Tibial artery (tissue), 4 donors: ENCODE results near the gene BEST1.

ENCODE experiments used
- DNase-seq, 2 donors: peaks; one replicate each; pipeline ENCODE4 v3.0.0-alpha.2; 2019
- H3K27ac ChIP-seq, 2 donors: fragments of 200-600 bp; sonication (generic) in 1 of 2; 1 replicate in 1 of 2; 2 replicates in 1 of 2; pipeline ENCODE4 v1.5.1; 2018 to 2019; ENCODE audit warnings: mild to moderate bottlenecking in 1 of 2
- H3K27me3 ChIP-seq, 2 donors: fragments of 200-600 bp; sonication (generic) in 1 of 2; one replicate each; pipeline versions ENCODE4 v1.5.1 to v1.6.0; 2016 to 2019
- H3K36me3 ChIP-seq, 3 donors: fragments of 200-600 bp; sonication (generic) in 2 of 3; one replicate each; pipeline ENCODE4 v1.5.1; 2016 to 2019; ENCODE audit warnings: mild to moderate bottlenecking in 2 of 3
- H3K4me1 ChIP-seq, 4 donors: fragments of 200-600 bp; sonication (generic) in 2 of 4; 1 replicate in 3 of 4; 2 replicates in 1 of 4; pipeline ENCODE4 v1.5.1; 2016 to 2019
- H3K4me3 ChIP-seq, 2 donors: fragments of 200-600 bp; sonication (generic) in 1 of 2; 1 replicate in 1 of 2; 2 replicates in 1 of 2; pipeline ENCODE4 v1.5.1; 2018 to 2019; ENCODE audit warnings: mild to moderate bottlenecking in 2 of 2
- H3K9me3 ChIP-seq, 3 donors: fragments of 200-600 bp; sonication (generic) in 1 of 3; one replicate each; pipeline ENCODE4 v1.5.1; 2016 to 2019
- CTCF ChIP-seq, 2 experiments: fragments of 200-600 bp in 1 of 2; fragments of 450-650 bp in 1 of 2; IDR thresholded peaks; one replicate each; pipeline ENCODE4 v1.5.1; 2017 to 2019; ENCODE audit warnings: antibody characterized with exemption in 2 of 2, mild to moderate bottlenecking in 1 of 2, moderate library complexity in 1 of 2
- intact Hi-C: fragments of 100-400 bp; cut with DNase I; formaldehyde crosslinking; loops from one replicate; pipeline ENCODE4 v1.15.0; 2023; ENCODE audit warnings: low total_unique reads

The BEST1 gene

DNA sequence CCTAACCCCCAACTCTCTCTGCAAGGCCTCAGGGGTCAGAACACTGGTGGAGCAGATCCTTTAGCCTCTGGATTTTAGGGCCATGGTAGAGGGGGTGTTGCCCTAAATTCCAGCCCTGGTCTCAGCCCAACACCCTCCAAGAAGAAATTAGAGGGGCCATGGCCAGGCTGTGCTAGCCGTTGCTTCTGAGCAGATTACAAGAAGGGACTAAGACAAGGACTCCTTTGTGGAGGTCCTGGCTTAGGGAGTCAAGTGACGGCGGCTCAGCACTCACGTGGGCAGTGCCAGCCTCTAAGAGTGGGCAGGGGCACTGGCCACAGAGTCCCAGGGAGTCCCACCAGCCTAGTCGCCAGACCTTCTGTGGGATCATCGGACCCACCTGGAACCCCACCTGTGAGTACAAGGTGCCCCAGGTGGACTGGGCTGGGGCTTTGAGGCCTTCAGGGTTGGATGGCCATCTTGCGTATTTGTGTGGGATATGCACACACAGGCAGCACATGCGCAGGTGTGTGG is at the start of gene BEST1:
TSS of gene BEST1 (plus strand) at position 317 of the 513 bp plus-strand sequence. CDS start 1,456 bp downstream, outside the sequence.
- no peak for TF ChIP-seq CTCF (IDR thresholded peaks at IDR 0.05)
- no peak within 1 kb of the TSS for H3K4me3 ChIP-seq
- peaks cover 0 to under 1% of the 10 kb centered on the region in 2 donors for H3K27me3 ChIP-seq
- H3K4me1 ChIP-seq, result peaks cover 0 to 38% (median 26%) of the 10 kb centered on the region in 4 donors
- intact Hi-C loops, result no loop called here
- H3K36me3 ChIP-seq, result no peaks in the 10 kb centered on the region
- peak within 1 kb of the TSS in 1 of 2 donors; percentile 20 for H3K27ac ChIP-seq
- H3K9me3 ChIP-seq, result no peaks in the 10 kb centered on the region
- no peak for DNase-seq

- peaks cover 0 to 49% (median 40%) of the 10 kb centered on the region in 3 donors for H3K36me3 ChIP-seq
- H3K27ac ChIP-seq, result no peak overlapping the region
- intact Hi-C loops, result no loop called here
These were observed 48.8 kb upstream of the BEST1 start for GRCh38 chr11:61901397-61901796.

GRCh38 chr11:61902313-61902712 is 47.8 kb upstream of the BEST1 start:
- no peak overlapping the region for H3K4me3 ChIP-seq
- H3K36me3 ChIP-seq, result peaks cover 0 to 59% (median 44%) of the 10 kb centered on the region in 3 donors
- no peak overlapping the region for H3K27ac ChIP-seq
- intact Hi-C loops, result no loop called here
- TF ChIP-seq CTCF (IDR thresholded peaks at IDR 0.05), result no peak
- H3K27me3 ChIP-seq, result no peaks in the 10 kb centered on the region
- H3K9me3 ChIP-seq, result no peaks in the 10 kb centered on the region
- DNase-seq, result no peak
- peaks cover 0 to 5% (median 0%) of the 10 kb centered on the region in 4 donors for H3K4me1 ChIP-seq

More at GRCh38 chr11:61901397-61901796, 48.8 kb upstream of the BEST1 start:
- Histone ChIP-seq H3K27me3 (no peaks in the 10 kb centered on the region), H3K9me3 (no peaks in the 10 kb centered on the region), H3K4me1 (peaks cover 0 to 5% (median 0%) of the 10 kb centered on the region in 4 donors), H3K4me3 (no peak overlapping the region)
- DNase-seq, result no peak
- no peak for TF ChIP-seq CTCF (IDR thresholded peaks at IDR 0.05)

DNA sequence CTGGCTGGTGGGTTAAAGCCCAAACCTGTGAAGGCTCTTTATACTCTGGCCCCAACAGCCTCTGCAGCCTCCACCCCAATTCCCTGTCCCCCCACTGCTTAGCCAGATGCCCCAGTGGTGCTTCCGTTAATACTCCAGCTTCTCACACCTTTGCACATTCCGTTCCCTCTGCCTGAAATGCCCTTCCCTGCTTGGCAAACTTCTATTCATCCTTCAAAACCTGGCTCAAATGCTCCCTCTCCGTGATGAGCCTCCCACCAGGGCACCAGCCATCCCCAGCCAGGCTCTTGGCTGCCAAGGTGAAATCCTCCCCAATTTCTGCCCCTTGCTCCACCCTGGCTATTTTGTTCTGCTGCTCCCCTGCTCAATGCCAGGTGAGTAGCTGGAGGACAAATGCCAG is 46.3 kb upstream of the BEST1 start:
- no peaks in the 10 kb centered on the region for H3K27me3 ChIP-seq
- no peak overlapping the region for H3K27ac ChIP-seq
- no peak overlapping the region for H3K4me3 ChIP-seq
- intact Hi-C loops, result no loop called here
- no peak for DNase-seq
- H3K4me1 ChIP-seq, result peaks cover 0 to 5% (median 0%) of the 10 kb centered on the region in 4 donors
- H3K36me3 ChIP-seq, result peaks cover 0 to 61% (median 48%) of the 10 kb centered on the region in 3 donors
- TF ChIP-seq CTCF (IDR thresholded peaks at IDR 0.05), result no peak
- H3K9me3 ChIP-seq, result no peaks in the 10 kb centered on the region

- no peaks in the 10 kb centered on the region for H3K27me3 ChIP-seq
- no peak for DNase-seq
- no peaks in the 10 kb centered on the region for H3K4me1 ChIP-seq
- no peak for TF ChIP-seq CTCF (IDR thresholded peaks at IDR 0.05)
- H3K9me3 ChIP-seq, result no peaks in the 10 kb centered on the region
- no peak overlapping the region for H3K4me3 ChIP-seq
- intact Hi-C loops, result no loop called here
- H3K36me3 ChIP-seq, result peaks cover 0 to 61% (median 48%) of the 10 kb centered on the region in 3 donors
- H3K27ac ChIP-seq, result no peak overlapping the region
These were observed 45.6 kb upstream of the BEST1 start for GRCh38 chr11:61904539-61905048.
